Measurements from ENCODE around the gene ANG. TPM values are rescaled to one million over a fixed set of nuclear protein-coding genes. Genes with fewer than 3 reads are reported as not detected.

The ANG gene
- total and polyA plus RNA-seq, 9 of the 15 experiments (the other 6 are each of a cell fraction or from before 2014, with no cell fraction given): 0.21 to 0.73 (median 0.34) TPM; not detected in 4

GRCh38 chr14:20658246-20658645 is 30.3 kb upstream of the ANG start:
- FAIRE-seq (no peak), DNase-seq (ENCODE audit: extremely low read depth in 1 of 4, low spot score in 3 of 4) (no peak), ATAC-seq (no peak)
- in situ Hi-C loops (cut with MboI): no loop called here
- intact Hi-C loops (cut with micrococcal nuclease): loop anchor here (5.0 kb wide), 1 partner anchor 34 kb away; no protein-coding TSS in a partner anchor
- CTCF ChIA-PET (ENCODE audit: low intra/inter-chr PET ratio): interaction anchor here (1.8 kb wide), 1 partner anchor 33 kb away, joined by 6 read pairs; no protein-coding TSS in a partner anchor
- H3K4me2 ChIP-seq (ENCODE audit: insufficient read depth, low read length): no peak overlapping the region
- peaks cover 13 to 15% of the 10 kb centered on the region in 2 experiments; a peak in 3 of 5 replicates for H3K4me1 ChIP-seq (replicated peaks in 1 of 2; ENCODE audit: control insufficient read depth in 2 of 2, insufficient read depth in 2 of 2, low read length in 2 of 2)
- BruUV-seq (replicated peaks): no TSS peak
- H3K27ac ChIP-seq (ENCODE audit: extremely low read depth, low read depth, low read length): no peak overlapping the region
- H3K9ac ChIP-seq (ENCODE audit: insufficient read depth in 1 of 2, low read depth in 2 of 2, low read length in 2 of 2): no peak overlapping the region
- H3K27me3 ChIP-seq (ENCODE audit: control insufficient read depth in 2 of 2, insufficient read depth in 2 of 2, low read length in 2 of 2): peaks cover 0 to 31% of the 10 kb centered on the region in 2 experiments; a peak in 2 of 5 replicates
- no peaks in the 10 kb centered on the region for H3K79me2 ChIP-seq (ENCODE audit: control insufficient read depth, insufficient read depth, low read length)
- 10% methylated on average over 3 of the region's 3 CpGs for WGBS (ENCODE audit: insufficient coverage, low coverage, missing lambda C conversion rate)
- no peaks in the 10 kb centered on the region for H3K36me3 ChIP-seq (ENCODE audit: control insufficient read depth, insufficient read depth, low read length)
- POLR2A ChIA-PET: no interaction called here
- no peak overlapping the region for H3K4me3 ChIP-seq
- H2AFZ ChIP-seq (ENCODE audit: low read depth, low read length): no peak overlapping the region
- H3K9me3 ChIP-seq (replicated peaks; ENCODE audit: control insufficient read depth, insufficient read depth, low read depth, low read length): no peaks in the 10 kb centered on the region
- H4K20me1 ChIP-seq (replicated peaks; ENCODE audit: control insufficient read depth, insufficient read depth, low read length): peaks cover 7% of the 10 kb centered on the region; the same call in 1 of the 2 replicates
- H3K9me1 ChIP-seq (ENCODE audit: control insufficient read depth, insufficient read depth, low read length): no peaks in the 10 kb centered on the region
- TF ChIP-seq ZNF436 (CRISPR knock-in tag; IDR thresholded peaks at IDR 0.05) (no peak), ZNF695 (CRISPR knock-in tag; IDR thresholded peaks at IDR 0.05) (no peak), CGGBP1 (CRISPR knock-in tag; IDR thresholded peaks at IDR 0.05) (no peak), IRF2 (CRISPR knock-in tag; IDR thresholded peaks at IDR 0.05) (no peak), SOX6 (IDR thresholded peaks at IDR 0.05) (no peak), SMARCC2 (IDR thresholded peaks at IDR 0.05; ENCODE audit: low read depth) (no peak), ZNF592 (IDR thresholded peaks at IDR 0.05) (no peak), XRCC3 (IDR thresholded peaks at IDR 0.05) (no peak), KHSRP (IDR thresholded peaks at IDR 0.05) (no peak), ETV1 (tag; conservative IDR thresholded peaks at IDR 0.05; ENCODE audit: low read depth) (no peak), PBX2 (CRISPR knock-in tag; IDR thresholded peaks at IDR 0.05; ENCODE audit: low read depth) (no peak), PBX2 (tag; conservative IDR thresholded peaks at IDR 0.05; ENCODE audit: low read depth) (no peak), KDM4B (IDR thresholded peaks at IDR 0.05; ENCODE audit: borderline replicate concordance in 2 of 2, low read depth in 1 of 2) (no peak), ZBTB12 (CRISPR knock-in tag; IDR thresholded peaks at IDR 0.05) (no peak), CCNT2 (IDR thresholded peaks at IDR 0.05; ENCODE audit: borderline replicate concordance, extremely low read depth, insufficient read length, low read depth, low read length) (no peak)
